Liver (tissue), 9 donors: Measurements from ENCODE around the gene KIN. TPM values are rescaled to one million over a fixed set of nuclear protein-coding genes. Genes with fewer than 3 reads are reported as not detected.

ENCODE experiments used
- DNase-seq: peaks from one replicate; pipeline ENCODE4 v3.0.0-alpha.2; 2017; ENCODE audit warnings: low spot score
- H3K27ac ChIP-seq, 2 donors: one replicate each; pipeline ENCODE4 v1.7.0; 2013; ENCODE audit warnings: inconsistent platforms in 2 of 2, low read length in 2 of 2, control low read depth in 1 of 2, low read depth in 1 of 2, mild to moderate bottlenecking in 1 of 2
- H3K27me3 ChIP-seq, 4 donors: one replicate each; pipeline versions ENCODE4 v1.6.1 to v1.7.0; 2013; ENCODE audit warnings: low read length in 3 of 4, inconsistent platforms in 1 of 4, mild to moderate bottlenecking in 1 of 4, moderate library complexity in 1 of 4; ENCODE audit not compliant: control insufficient read depth in 4 of 4, insufficient read depth in 4 of 4
- H3K36me3 ChIP-seq, 4 donors: one replicate each; pipeline versions ENCODE4 v1.6.1 to v1.7.0; 2013; ENCODE audit warnings: low read length in 3 of 4, mild to moderate bottlenecking in 3 of 4, low read depth in 1 of 4, moderate library complexity in 1 of 4; ENCODE audit not compliant: control insufficient read depth in 4 of 4, insufficient read depth in 3 of 4
- H3K4me1 ChIP-seq, 4 donors: one replicate each; pipeline versions ENCODE4 v1.6.1 to v1.7.0; 2013; ENCODE audit warnings: low read length in 3 of 4, mild to moderate bottlenecking in 3 of 4, moderate library complexity in 1 of 4; ENCODE audit not compliant: control insufficient read depth in 4 of 4, insufficient read depth in 4 of 4
- H3K4me3 ChIP-seq, 3 donors: one replicate each; pipeline versions ENCODE4 v1.6.1 to v1.7.0; 2013; ENCODE audit warnings: low read length in 3 of 3, control low read depth in 1 of 3, low read depth in 1 of 3, mild to moderate bottlenecking in 1 of 3
- H3K9ac ChIP-seq, 2 donors: one replicate each; pipeline ENCODE4 v1.7.0; 2013; ENCODE audit warnings: low read length in 2 of 2, mild to moderate bottlenecking in 2 of 2, moderate library complexity in 2 of 2, control low read depth in 1 of 2, low read depth in 1 of 2
- H3K9me3 ChIP-seq, 4 donors: one replicate each; pipeline versions ENCODE4 v1.6.1 to v1.7.0; 2013; ENCODE audit warnings: low read length in 3 of 4; ENCODE audit not compliant: control insufficient read depth in 4 of 4
- ATF3 ChIP-seq: IDR thresholded peaks from 2 replicates; pipeline ENCODE4 v1.6.1; 2016; ENCODE audit warnings: antibody characterized with exemption
- EGR1 ChIP-seq, 2 donors: IDR thresholded peaks; 2 replicates each; pipeline ENCODE4 v1.6.1; 2016 to 2018; ENCODE audit warnings: antibody characterized with exemption in 2 of 2, low read depth in 2 of 2
- FOXA1 ChIP-seq: IDR thresholded peaks from 2 replicates; pipeline ENCODE4 v1.6.1; 2016; ENCODE audit warnings: antibody characterized with exemption
- FOXA2 ChIP-seq: IDR thresholded peaks from 2 replicates; pipeline ENCODE4 v1.6.1; 2016; ENCODE audit warnings: antibody characterized with exemption
- GABPA ChIP-seq, 2 donors: IDR thresholded peaks in 1 of 2; conservative IDR thresholded peaks in 1 of 2; 2 replicates each; pipeline ENCODE4 v1.6.1; 2016; ENCODE audit warnings: antibody characterized with exemption in 2 of 2, mild to moderate bottlenecking in 1 of 2, moderate library complexity in 1 of 2
- HNF4A ChIP-seq, 2 donors: conservative IDR thresholded peaks; 2 replicates each; pipeline ENCODE4 v1.6.1; 2016; ENCODE audit warnings: antibody characterized with exemption in 2 of 2, mild to moderate bottlenecking in 2 of 2
- HNF4G ChIP-seq: IDR thresholded peaks from 2 replicates; pipeline ENCODE4 v1.6.1; 2016; ENCODE audit warnings: antibody characterized with exemption
- JUND ChIP-seq, 2 donors: IDR thresholded peaks; 2 replicates each; pipeline ENCODE4 v1.6.1; 2016; ENCODE audit warnings: antibody characterized with exemption in 2 of 2
- MAX ChIP-seq: IDR thresholded peaks from 2 replicates; pipeline ENCODE4 v1.6.1; 2016; ENCODE audit warnings: antibody characterized with exemption
- NR2F2 ChIP-seq: IDR thresholded peaks from 2 replicates; pipeline ENCODE4 v1.6.1; 2016; ENCODE audit warnings: antibody characterized with exemption
- RAD21 ChIP-seq, 2 donors: IDR thresholded peaks; 2 replicates each; pipeline ENCODE4 v1.6.1; 2016; ENCODE audit warnings: antibody characterized with exemption in 2 of 2, mild to moderate bottlenecking in 2 of 2
- RXRA ChIP-seq, 2 donors: IDR thresholded peaks; 2 replicates each; pipeline ENCODE4 v1.6.1; 2017 to 2018; ENCODE audit warnings: antibody characterized with exemption in 2 of 2, mild to moderate bottlenecking in 1 of 2
- SP1 ChIP-seq: IDR thresholded peaks from 2 replicates; pipeline ENCODE4 v1.6.1; 2018; ENCODE audit warnings: antibody characterized with exemption, mild to moderate bottlenecking
- TAF1 ChIP-seq: conservative IDR thresholded peaks from 2 replicates; pipeline ENCODE4 v1.6.1; 2016; ENCODE audit warnings: antibody characterized with exemption, mild to moderate bottlenecking
- YY1 ChIP-seq: IDR thresholded peaks from 2 replicates; pipeline ENCODE4 v1.6.1; 2016; ENCODE audit warnings: antibody characterized with exemption, mild to moderate bottlenecking
- ZBTB33 ChIP-seq: IDR thresholded peaks from 2 replicates; pipeline ENCODE4 v1.6.1; 2016; ENCODE audit warnings: antibody characterized with exemption
- WGBS: extraction: QIAGEN DNeasy Blood & Tissue Kit; methylation state at CpG from one replicate; pipeline ENCODE4 v1.1.7; 2013; 5-methylcytosine and 5-hydroxymethylcytosine counted together
- polyA plus RNA-seq, 2 donors: library from polyadenylated mRNA; stranded (reverse) in 1 of 2; unstranded in 1 of 2; fragments of 200-250 nt in 1 of 2; fragments of >200 nt in 1 of 2; fragmentation: Nextera tagmentation in 1 of 2; extraction: Ambion mirVana in 1 of 2; gene quantifications; one replicate each; pipeline versions ENCODE4 v1.2.1 to v1.2.3, GENCODE V29; 2013 to 2015
- total RNA-seq, 2 donors: library from RNA; depleted of rRNA; stranded (reverse); fragments of >200 nt; gene quantifications; one replicate each; pipeline ENCODE4 v1.2.3, GENCODE V29; 2014
- TF ChIP-seq, protein P1 (sequence below): IDR thresholded peaks from 2 replicates; pipeline ENCODE4 v1.6.1; 2016; ENCODE audit warnings: antibody characterized with exemption, mild to moderate bottlenecking
- TF ChIP-seq, protein P2 (sequence below): fragments of 150-350 bp; IDR thresholded peaks from 2 replicates; pipeline ENCODE4 v1.5.1; 2017; ENCODE audit warnings: improper control_type of control experiment, low read depth, low read length; ENCODE audit not compliant: missing input control
- donor health status: healthy.
- donor health status: healthy.
- donor health status: healthy.
- donor health status: healthy.
- donor health status: healthy.

The KIN gene
- total and polyA plus RNA-seq, 4 donors = 2.4 to 3.8 (median 3.1) TPM

DNA sequence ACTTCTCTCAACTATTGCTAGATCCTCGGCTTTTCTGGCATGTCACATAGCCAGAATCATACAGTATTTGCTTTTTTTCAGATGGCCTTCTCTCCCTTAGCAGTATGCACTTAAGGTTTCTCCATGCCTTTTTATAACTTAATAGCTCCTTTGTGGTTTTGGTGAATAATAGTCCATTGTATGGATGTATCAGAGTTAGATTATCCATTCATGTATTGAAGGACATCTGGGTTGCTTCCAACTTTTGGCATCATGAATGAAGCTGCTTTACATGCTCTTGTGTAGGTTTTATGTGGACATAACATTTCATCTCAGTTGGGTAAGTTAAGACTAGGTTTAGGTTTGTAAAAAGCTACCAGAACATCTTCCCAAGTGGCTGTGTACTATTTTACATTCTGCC lies 4.7 kb upstream of the KIN start (continued):
- TF ChIP-seq HNF4G (no peak), SP1 (no peak), FOXA2 (no peak)

- H3K4me1 ChIP-seq = peaks cover 14 to 40% (median 28%) of the 10 kb centered on the region in 4 donors
- H3K27me3 ChIP-seq = no peaks in the 10 kb centered on the region
- 15% methylated on average over 3 of the region's 3 CpGs for WGBS
- H3K9me3 ChIP-seq = no peaks in the 10 kb centered on the region
- H3K27ac ChIP-seq = no peak overlapping the region
- peaks cover 0 to 4% (median 1%) of the 10 kb centered on the region in 4 donors for H3K36me3 ChIP-seq
- H3K9ac ChIP-seq = peak overlapping the region; percentile 76 to 96
- H3K4me3 ChIP-seq = peak overlapping the region; percentile 78 to 99 (median 96)
- no peak for TF ChIP-seq TAF1
- no peak for TF ChIP-seq RAD21 (IDR thresholded peaks at IDR 0.05)
- TF ChIP-seq SP1 = no peak
- TF ChIP-seq MAX = no peak
- no peak for TF ChIP-seq RXRA (IDR thresholded peaks at IDR 0.05)
- TF ChIP-seq, protein P1, sequence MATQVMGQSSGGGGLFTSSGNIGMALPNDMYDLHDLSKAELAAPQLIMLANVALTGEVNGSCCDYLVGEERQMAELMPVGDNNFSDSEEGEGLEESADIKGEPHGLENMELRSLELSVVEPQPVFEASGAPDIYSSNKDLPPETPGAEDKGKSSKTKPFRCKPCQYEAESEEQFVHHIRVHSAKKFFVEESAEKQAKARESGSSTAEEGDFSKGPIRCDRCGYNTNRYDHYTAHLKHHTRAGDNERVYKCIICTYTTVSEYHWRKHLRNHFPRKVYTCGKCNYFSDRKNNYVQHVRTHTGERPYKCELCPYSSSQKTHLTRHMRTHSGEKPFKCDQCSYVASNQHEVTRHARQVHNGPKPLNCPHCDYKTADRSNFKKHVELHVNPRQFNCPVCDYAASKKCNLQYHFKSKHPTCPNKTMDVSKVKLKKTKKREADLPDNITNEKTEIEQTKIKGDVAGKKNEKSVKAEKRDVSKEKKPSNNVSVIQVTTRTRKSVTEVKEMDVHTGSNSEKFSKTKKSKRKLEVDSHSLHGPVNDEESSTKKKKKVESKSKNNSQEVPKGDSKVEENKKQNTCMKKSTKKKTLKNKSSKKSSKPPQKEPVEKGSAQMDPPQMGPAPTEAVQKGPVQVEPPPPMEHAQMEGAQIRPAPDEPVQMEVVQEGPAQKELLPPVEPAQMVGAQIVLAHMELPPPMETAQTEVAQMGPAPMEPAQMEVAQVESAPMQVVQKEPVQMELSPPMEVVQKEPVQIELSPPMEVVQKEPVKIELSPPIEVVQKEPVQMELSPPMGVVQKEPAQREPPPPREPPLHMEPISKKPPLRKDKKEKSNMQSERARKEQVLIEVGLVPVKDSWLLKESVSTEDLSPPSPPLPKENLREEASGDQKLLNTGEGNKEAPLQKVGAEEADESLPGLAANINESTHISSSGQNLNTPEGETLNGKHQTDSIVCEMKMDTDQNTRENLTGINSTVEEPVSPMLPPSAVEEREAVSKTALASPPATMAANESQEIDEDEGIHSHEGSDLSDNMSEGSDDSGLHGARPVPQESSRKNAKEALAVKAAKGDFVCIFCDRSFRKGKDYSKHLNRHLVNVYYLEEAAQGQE = no peak
- TF ChIP-seq FOXA1 = no peak
- TF ChIP-seq FOXA2 = no peak
- no peak for TF ChIP-seq HNF4A (conservative IDR thresholded peaks at IDR 0.05)
- no peak for TF ChIP-seq ATF3
- no peak for TF ChIP-seq HNF4G
- TF ChIP-seq ZBTB33 = no peak
- TF ChIP-seq, protein P2, sequence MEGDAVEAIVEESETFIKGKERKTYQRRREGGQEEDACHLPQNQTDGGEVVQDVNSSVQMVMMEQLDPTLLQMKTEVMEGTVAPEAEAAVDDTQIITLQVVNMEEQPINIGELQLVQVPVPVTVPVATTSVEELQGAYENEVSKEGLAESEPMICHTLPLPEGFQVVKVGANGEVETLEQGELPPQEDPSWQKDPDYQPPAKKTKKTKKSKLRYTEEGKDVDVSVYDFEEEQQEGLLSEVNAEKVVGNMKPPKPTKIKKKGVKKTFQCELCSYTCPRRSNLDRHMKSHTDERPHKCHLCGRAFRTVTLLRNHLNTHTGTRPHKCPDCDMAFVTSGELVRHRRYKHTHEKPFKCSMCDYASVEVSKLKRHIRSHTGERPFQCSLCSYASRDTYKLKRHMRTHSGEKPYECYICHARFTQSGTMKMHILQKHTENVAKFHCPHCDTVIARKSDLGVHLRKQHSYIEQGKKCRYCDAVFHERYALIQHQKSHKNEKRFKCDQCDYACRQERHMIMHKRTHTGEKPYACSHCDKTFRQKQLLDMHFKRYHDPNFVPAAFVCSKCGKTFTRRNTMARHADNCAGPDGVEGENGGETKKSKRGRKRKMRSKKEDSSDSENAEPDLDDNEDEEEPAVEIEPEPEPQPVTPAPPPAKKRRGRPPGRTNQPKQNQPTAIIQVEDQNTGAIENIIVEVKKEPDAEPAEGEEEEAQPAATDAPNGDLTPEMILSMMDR = no peak
- TF ChIP-seq YY1 = no peak
- no peak for TF ChIP-seq NR2F2
- TF ChIP-seq JUND (IDR thresholded peaks at IDR 0.05) = no peak
- TF ChIP-seq EGR1 (IDR thresholded peaks at IDR 0.05; ENCODE audit: low read depth in 2 of 2) = no peak
- TF ChIP-seq GABPA (IDR thresholded peaks at IDR 0.05 in 1 of 2, conservative IDR thresholded peaks at IDR 0.05 in 1 of 2) = no peak
- DNase-seq = no peak
These were observed 1.6 kb upstream of the KIN start for GRCh38 chr10:7789390-7789789.
